WI38 (cell line): ENCODE results near the gene SEMA3D.

Source experiments
- H3K4me3 ChIP-seq: 2 replicates; pipeline ENCODE4 v1.5.1; 2011; ENCODE audit warnings: low read depth, mild to moderate bottlenecking, control low read depth, low read length
- TF ChIP-seq, protein P1 (sequence below): IDR thresholded peaks from 2 replicates; pipeline ENCODE4 v1.5.1; 2012; ENCODE audit warnings: low read depth, mild to moderate bottlenecking, control low read depth, low read length

The SEMA3D gene

DNA sequence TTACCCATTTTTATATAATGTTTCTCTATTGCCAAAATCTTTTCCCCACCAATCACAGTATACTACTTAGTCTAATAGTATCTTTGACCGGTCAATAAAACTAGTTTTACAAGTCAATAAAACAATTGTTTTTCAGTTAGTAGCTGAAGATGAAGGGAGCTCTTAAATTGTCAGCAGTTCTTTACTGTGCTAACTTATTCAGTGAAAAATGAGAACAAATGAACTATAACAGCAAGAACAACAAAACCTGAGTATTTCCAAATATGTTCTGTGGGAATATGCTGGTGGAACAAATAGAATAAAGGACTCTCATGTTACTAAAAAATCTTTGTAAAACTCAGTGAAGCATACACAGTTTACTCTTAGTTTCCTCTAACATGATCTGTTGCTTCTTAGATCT is 134.0 kb downstream of the SEMA3D start:
- H3K4me3 ChIP-seq, result no peak overlapping the region

DNA sequence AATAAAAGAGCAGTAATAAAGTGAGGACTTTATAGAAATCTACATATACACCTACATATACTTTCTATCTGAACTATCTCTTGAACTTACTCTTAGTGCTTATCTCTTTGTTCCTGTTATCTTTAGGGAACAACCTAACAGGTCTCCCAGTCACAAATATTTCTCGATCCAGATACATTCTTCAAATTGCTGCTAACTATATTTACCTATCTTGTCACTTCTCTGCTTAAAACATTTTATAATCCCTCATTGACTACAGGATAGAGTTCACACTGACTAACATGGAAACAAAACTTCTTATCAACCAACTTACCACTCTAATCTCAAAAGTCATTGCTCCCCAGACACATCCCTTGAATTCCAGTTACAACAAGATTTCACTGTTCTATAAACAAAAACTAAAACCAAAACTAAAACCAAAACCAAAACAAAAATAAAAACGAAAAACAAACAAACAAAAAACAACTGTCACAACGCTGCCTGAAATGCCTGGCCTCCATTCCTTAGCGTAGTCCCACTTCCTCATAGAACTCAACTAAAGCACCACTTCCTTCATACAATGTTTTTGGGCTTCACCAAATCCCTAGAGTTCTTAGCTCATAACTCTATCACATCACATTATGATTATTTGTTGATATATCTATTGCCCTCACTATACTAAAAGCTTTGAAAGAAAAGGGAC is 134.7 kb downstream of the SEMA3D start:
- TF ChIP-seq, protein P1, sequence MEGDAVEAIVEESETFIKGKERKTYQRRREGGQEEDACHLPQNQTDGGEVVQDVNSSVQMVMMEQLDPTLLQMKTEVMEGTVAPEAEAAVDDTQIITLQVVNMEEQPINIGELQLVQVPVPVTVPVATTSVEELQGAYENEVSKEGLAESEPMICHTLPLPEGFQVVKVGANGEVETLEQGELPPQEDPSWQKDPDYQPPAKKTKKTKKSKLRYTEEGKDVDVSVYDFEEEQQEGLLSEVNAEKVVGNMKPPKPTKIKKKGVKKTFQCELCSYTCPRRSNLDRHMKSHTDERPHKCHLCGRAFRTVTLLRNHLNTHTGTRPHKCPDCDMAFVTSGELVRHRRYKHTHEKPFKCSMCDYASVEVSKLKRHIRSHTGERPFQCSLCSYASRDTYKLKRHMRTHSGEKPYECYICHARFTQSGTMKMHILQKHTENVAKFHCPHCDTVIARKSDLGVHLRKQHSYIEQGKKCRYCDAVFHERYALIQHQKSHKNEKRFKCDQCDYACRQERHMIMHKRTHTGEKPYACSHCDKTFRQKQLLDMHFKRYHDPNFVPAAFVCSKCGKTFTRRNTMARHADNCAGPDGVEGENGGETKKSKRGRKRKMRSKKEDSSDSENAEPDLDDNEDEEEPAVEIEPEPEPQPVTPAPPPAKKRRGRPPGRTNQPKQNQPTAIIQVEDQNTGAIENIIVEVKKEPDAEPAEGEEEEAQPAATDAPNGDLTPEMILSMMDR, result no peak
- no peak overlapping the region for H3K4me3 ChIP-seq

More for the DNA sequence above, 134.0 kb downstream of the SEMA3D start:
- TF ChIP-seq, protein P1, result no peak

DNA sequence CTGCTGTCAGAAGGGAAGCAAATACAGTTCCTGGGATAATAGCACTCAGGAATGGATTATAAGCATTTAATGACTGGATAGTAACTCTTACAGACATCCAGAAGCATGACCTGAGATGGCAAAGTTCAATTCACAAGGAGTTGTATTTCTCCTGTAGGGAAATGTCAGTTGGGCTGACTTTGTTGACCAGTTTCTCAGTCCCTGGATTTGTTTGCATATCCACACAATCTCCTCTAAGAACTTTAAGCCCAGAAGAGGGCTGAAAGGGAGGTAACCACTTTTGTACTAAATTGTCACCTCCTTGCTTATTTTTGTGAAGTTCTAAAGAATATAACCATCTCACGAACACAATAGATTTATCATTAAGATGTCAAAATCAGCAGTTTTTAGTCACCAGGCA is 140.3 kb downstream of the SEMA3D start:
- TF ChIP-seq, protein P1, result no peak
- H3K4me3 ChIP-seq, result no peak overlapping the region

DNA sequence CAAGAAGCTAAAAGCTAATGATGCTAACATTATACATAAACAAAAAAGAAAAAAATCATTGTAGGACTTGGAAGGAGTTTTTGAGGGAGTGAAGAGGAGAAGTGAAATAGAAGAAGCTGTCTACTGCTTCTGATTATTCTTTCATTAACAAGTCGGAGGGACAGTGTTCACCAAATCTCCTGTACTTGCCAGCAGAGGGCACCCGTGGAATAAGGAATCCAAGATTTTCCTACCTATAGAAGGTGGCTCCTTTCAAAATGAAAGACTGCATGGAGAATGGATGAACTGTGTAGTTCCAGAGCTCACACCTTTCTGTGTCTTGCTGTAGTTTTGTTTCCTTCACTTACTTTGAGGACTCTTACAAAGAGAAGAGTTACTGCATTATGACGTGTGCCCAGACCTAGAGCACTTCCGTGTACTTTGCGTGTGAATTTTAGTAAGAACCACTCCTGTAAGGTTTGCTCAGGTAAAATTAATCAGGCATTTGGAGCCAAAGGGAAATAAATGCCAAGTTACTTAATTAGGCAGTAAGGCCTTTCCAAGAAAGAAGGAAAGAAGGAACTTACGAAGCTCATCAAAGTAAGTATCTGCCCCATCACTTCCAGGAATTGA is 145.1 kb downstream of the SEMA3D start:
- TF ChIP-seq, protein P1, result peak; percentile 54
- no peak overlapping the region for H3K4me3 ChIP-seq

DNA sequence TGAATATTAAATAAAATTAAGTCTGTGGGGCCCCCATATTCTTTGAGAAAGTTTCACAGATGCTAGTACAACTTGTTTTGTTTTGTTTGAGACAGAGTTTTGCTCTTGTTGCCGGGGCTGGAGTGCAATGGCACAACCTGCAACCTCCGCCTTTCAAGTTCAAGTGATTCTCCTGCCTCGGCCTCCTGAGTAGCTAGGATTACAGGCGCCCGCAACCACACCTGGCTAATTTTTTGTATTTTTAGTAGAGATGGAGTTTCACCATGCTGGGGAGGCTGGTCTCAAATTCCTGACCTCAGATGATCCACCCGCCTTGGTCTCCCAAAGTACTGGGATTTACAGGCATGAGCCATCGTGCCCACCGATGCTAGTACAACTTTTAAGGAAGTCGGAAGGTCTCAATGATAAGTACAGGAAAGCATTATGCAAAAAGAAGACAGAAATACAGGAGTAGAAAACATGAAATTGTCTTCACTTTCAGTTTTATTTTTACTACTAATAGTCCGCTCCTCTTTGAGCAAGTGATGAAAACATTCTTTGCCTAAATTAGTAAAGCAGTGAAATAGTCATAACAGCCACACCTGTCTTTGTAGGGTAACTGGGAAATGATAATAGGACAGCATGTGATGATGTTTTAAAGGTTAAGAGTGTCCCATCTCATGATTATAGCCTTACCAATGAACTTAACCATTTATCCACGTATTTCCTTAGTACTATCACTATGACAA is 147.5 kb downstream of the SEMA3D start:
- H3K4me3 ChIP-seq, result no peak overlapping the region
- TF ChIP-seq, protein P1, result no peak

DNA sequence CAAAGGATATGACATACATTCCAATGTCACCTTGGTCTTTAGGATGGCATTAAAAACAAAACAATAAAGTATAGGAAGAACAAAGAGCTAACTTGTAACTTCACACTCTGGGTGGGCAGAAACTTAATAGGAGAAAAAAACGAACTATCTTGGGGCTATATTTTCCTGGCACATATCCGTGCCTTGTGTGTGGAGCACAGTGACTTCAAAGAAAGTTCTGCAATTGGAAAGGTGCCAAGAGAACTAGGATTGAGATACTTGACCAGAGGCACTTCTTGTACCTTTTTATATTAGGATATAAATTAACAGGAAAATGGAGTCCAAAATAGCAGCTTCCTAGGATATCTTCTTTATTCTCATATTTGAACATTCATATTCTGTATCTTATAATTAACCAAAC is 148.4 kb downstream of the SEMA3D start:
- H3K4me3 ChIP-seq, result no peak overlapping the region
- TF ChIP-seq, protein P1, result no peak

DNA sequence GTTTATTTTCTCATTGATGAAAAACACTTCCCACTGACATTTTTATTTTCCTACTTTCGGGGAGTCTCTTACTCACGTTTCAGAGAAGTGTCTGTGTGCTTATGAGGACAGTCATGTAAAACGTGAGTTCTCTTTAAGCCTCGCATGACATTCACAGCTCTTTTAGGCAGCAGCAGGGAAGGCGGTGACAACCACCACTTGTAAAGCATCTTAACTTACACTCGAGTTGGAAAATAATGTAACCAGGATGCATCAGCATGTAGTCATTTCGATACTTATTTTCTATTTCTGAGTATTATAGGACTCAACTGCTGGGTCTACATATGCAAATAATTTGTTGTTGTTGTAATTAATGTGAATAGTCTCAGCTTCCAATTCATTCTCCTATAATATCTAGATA is 153.6 kb downstream of the SEMA3D start:
- H3K4me3 ChIP-seq, result no peak overlapping the region
- TF ChIP-seq, protein P1, result no peak
